SK-N-SH treated with all-trans-retinoic acid at 6 μM for 48 hours (cell line): ENCODE data around the gene SPDYE3.
"Not testable (repeated sequence)": the region's sequence is repeated elsewhere in the genome, so short reads cannot be mapped to it uniquely, and the experiment has no call there.

ENCODE experiments used
- ATAC-seq: fragments of 200-7000 bp; cut with Tn5 transposase; 3 replicates; pipeline ENCODE4 v1.9.1; 2020; ENCODE audit warnings: mild to moderate bottlenecking, moderate library complexity
- ARNTL ChIP-seq: fragments of 450-650 bp; formaldehyde crosslinking; IDR thresholded peaks from 2 replicates; pipeline ENCODE4 v1.5.0; 2020; ENCODE audit warnings: low read depth, mild to moderate bottlenecking, moderate library complexity, borderline replicate concordance
- BACH2 ChIP-seq: fragments of 250-450 bp; sonication (Bioruptor Pico); IDR thresholded peaks from 2 replicates; pipeline ENCODE4 v1.9.0; 2021; ENCODE audit warnings: mild to moderate bottlenecking, borderline replicate concordance
- CSDC2 ChIP-seq: fragments of 250-450 bp; sonication (Bioruptor Pico); IDR thresholded peaks from 2 replicates; pipeline ENCODE4 v1.5.0; 2020; ENCODE audit warnings: mild to moderate bottlenecking, moderate library complexity
- ESRRG ChIP-seq: fragments of 250-450 bp; sonication (Bioruptor Pico); IDR thresholded peaks from 2 replicates; pipeline ENCODE4 v1.6.1; 2021; ENCODE audit warnings: mild to moderate bottlenecking
- OSR1 ChIP-seq: fragments of 250-450 bp; sonication (Bioruptor Pico); IDR thresholded peaks from 2 replicates; pipeline ENCODE4 v1.8.0; 2022; ENCODE audit warnings: moderate library complexity, mild to moderate bottlenecking, inconsistent platforms
- RARB ChIP-seq: fragments of 250-450 bp; sonication (Bioruptor Pico); IDR thresholded peaks from 2 replicates; pipeline ENCODE4 v1.8.0; 2021; ENCODE audit warnings: mild to moderate bottlenecking, moderate library complexity
- SNAI2 ChIP-seq: fragments of 250-450 bp; sonication (Bioruptor Pico); IDR thresholded peaks from 2 replicates; pipeline ENCODE4 v1.5.0; 2020; ENCODE audit warnings: mild to moderate bottlenecking, moderate library complexity
- TCF4 ChIP-seq: fragments of 250-450 bp; sonication (Bioruptor Pico); IDR thresholded peaks from 2 replicates; pipeline ENCODE4 v1.8.0; 2021; ENCODE audit warnings: mild to moderate bottlenecking, moderate library complexity, borderline replicate concordance
- TSHZ2 ChIP-seq: fragments of 250-450 bp; sonication (Bioruptor Pico); IDR thresholded peaks from 2 replicates; pipeline ENCODE4 v1.5.0; 2020; ENCODE audit warnings: mild to moderate bottlenecking, moderate library complexity
- ZNF565 ChIP-seq: fragments of 450-650 bp; formaldehyde crosslinking; conservative IDR thresholded peaks from 2 replicates; pipeline ENCODE4 v1.5.0; 2020; ENCODE audit warnings: low read depth, mild to moderate bottlenecking, moderate library complexity
- ZNF70 ChIP-seq: fragments of 450-650 bp; formaldehyde crosslinking; IDR thresholded peaks from 2 replicates; pipeline ENCODE4 v1.5.0; 2020; ENCODE audit warnings: mild to moderate bottlenecking, moderate library complexity
- ZNF8 ChIP-seq: fragments of 450-650 bp; formaldehyde crosslinking; IDR thresholded peaks from 2 replicates; pipeline ENCODE4 v1.5.0; 2020; ENCODE audit warnings: mild to moderate bottlenecking, moderate library complexity
- TF ChIP-seq, protein P1 (sequence below): fragments of 250-450 bp; sonication (Bioruptor Pico); IDR thresholded peaks from 2 replicates; pipeline ENCODE4 v1.8.0; 2021; ENCODE audit warnings: low read depth, mild to moderate bottlenecking, moderate library complexity, borderline replicate concordance
- TF ChIP-seq, protein P2 (sequence below): fragments of 250-450 bp; sonication (Bioruptor Pico); IDR thresholded peaks from 2 replicates; pipeline ENCODE4 v1.8.0; 2020; ENCODE audit warnings: mild to moderate bottlenecking, moderate library complexity, borderline replicate concordance

The SPDYE3 gene, protein sequence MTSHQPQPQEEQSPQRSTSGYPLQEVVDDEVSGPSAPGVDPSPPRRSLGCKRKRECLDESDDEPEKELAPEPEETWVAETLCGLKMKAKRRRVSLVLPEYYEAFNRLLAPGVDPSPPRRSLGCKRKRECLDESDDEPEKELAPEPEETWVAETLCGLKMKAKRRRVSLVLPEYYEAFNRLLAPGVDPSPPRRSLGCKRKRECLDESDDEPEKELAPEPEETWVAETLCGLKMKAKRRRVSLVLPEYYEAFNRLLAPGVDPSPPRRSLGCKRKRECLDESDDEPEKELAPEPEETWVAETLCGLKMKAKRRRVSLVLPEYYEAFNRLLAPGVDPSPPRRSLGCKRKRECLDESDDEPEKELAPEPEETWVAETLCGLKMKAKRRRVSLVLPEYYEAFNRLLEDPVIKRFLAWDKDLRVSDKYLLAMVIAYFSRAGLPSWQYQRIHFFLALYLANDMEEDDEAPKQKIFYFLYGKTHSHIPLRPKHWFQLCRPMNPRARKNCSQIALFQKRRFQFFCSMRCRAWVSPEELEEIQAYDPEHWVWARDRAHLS

DNA sequence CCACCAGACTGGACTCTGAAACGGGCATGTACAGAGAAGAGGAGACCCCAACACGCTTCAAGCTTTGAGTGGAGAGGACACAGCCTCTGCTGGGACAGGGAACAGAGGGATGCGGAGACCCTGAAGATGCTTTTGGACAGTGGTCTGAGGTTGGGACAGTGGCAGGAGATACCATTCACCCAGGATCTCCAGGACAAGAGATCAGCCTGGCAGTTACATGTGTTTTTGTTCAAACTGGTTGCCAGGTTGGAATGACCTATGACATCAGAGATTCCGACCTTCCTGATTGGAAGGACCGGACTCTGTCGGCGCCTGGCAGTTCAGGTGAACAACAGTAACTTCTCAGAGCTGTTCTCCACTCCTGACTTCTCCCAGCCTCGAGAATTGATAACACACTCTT, at the start of gene SPDYE3:
Gene SPDYE3 (plus strand): TSS at position 301 of the 400 bp plus-strand sequence. CDS start 184 bp downstream, outside the sequence.
- not testable (repeated sequence) for ATAC-seq

GRCh38 chr7:100259984-100260383, 47.5 kb upstream of the SPDYE3 start:
- not testable (repeated sequence) for ATAC-seq

DNA sequence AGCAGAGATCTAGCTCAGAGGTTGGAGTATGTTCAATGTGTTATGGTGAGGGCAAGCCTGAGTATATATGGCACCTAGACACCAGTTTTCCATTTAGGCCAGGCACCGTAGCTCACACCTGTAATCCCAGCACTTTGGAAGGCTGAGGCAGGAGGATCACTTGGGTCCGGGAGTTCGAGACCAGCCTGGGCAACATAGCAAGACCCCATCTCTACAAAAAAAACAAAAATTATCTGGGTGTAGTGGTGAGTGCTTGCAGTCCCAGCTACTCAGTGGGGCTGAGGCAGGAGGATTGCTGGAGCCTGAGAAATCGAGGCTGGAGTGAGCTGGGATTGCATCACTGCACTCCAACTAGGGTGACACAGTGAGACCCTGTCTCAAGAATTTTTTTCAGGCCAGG, 44.6 kb upstream of the SPDYE3 start:
- ATAC-seq, result not testable (repeated sequence)

DNA sequence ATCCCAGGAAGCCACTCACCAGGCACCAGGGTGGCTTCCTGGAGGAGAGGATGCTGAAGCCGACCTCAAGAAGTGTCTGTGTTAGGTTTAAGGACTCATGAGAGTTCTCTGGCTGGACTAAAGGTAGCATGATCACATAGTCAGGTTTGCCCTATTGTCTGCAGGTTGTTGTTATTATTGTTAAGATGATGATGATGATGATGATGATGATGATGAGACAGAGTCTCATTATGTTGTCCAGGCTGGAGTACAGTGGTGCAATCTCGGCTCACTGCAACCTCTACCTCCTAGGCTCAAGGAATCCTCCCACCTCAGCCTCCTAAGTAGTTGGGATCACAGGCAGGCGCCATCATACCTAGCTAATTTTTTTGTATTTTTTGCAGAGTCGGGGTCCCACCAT, 43.3 kb upstream of the SPDYE3 start:
- not testable (repeated sequence) for ATAC-seq

- not testable (repeated sequence) for ATAC-seq
Observed at GRCh38 chr7:100264669-100265165, 42.8 kb upstream of the SPDYE3 start.

GRCh38 chr7:100265851-100266250, 41.7 kb upstream of the SPDYE3 start:
- ATAC-seq, result peak; percentile 7; the same call in 1 of the 3 replicates

DNA sequence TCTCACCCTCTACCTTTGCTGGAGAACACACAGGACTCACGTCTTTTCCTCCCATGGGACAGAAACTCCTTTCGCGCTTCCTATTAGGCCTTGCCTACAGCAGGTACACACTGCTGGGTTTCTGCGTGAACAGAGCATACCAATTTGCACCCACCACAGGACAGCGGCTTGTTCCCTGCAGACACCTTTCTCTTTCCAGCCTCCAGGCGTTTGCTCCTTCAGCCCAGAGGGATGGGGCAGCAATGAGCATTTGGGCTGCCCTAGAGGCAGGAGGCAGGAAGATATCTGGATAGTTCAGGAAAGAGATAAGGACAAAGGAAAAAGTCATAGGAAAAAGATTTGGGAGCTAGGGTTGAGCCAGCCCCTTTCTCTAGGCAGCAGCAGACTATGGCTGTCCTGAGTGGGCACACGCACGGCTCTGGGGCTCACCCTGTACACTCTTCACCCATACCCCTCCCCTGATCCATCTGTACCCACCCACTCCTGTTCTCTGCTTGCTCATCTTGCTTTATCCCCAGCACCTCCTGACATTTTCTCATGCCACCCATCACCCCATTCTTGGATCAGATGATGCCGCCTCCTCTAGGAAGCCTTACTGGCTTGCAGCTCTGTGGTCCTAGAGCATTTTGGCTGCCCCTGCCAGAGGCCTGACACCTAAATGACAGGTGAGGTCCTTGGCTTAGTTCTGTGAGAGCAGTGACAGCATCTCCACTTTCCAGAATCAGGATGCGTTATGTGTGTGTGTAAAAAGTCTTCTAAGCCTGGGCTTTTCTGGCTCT, 40.7 kb upstream of the SPDYE3 start:
- ATAC-seq, result no peak
- TF ChIP-seq ZNF70 (CRISPR knock-in tag) (no peak), RARB (CRISPR knock-in tag) (no peak), ZNF8 (no peak), ZNF565 (CRISPR knock-in tag) (no peak), TSHZ2 (CRISPR knock-in tag) (no peak), TCF4 (CRISPR knock-in tag) (no peak), ESRRG (CRISPR knock-in tag) (no peak), SNAI2 (CRISPR knock-in tag) (no peak)
- TF ChIP-seq, protein P1, sequence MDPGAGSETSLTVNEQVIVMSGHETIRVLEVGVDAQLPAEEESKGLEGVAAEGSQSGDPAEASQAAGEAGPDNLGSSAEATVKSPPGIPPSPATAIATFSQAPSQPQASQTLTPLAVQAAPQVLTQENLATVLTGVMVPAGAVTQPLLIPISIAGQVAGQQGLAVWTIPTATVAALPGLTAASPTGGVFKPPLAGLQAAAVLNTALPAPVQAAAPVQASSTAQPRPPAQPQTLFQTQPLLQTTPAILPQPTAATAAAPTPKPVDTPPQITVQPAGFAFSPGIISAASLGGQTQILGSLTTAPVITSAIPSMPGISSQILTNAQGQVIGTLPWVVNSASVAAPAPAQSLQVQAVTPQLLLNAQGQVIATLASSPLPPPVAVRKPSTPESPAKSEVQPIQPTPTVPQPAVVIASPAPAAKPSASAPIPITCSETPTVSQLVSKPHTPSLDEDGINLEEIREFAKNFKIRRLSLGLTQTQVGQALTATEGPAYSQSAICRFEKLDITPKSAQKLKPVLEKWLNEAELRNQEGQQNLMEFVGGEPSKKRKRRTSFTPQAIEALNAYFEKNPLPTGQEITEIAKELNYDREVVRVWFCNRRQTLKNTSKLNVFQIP, result no peak
- TF ChIP-seq, protein P2, sequence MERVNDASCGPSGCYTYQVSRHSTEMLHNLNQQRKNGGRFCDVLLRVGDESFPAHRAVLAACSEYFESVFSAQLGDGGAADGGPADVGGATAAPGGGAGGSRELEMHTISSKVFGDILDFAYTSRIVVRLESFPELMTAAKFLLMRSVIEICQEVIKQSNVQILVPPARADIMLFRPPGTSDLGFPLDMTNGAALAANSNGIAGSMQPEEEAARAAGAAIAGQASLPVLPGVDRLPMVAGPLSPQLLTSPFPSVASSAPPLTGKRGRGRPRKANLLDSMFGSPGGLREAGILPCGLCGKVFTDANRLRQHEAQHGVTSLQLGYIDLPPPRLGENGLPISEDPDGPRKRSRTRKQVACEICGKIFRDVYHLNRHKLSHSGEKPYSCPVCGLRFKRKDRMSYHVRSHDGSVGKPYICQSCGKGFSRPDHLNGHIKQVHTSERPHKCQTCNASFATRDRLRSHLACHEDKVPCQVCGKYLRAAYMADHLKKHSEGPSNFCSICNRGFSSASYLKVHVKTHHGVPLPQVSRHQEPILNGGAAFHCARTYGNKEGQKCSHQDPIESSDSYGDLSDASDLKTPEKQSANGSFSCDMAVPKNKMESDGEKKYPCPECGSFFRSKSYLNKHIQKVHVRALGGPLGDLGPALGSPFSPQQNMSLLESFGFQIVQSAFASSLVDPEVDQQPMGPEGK (CRISPR knock-in tag), result no peak

GRCh38 chr7:100267648-100268047, 39.9 kb upstream of the SPDYE3 start:
- ATAC-seq, result no peak
- no peak for TF ChIP-seq BACH2 (CRISPR knock-in tag)
- TF ChIP-seq TSHZ2 (CRISPR knock-in tag), result no peak
- no peak for TF ChIP-seq ZNF8
- no peak for TF ChIP-seq CSDC2 (CRISPR knock-in tag)
- TF ChIP-seq, protein P1, result no peak
- no peak for TF ChIP-seq ARNTL (CRISPR knock-in tag)
- TF ChIP-seq ZNF565 (CRISPR knock-in tag), result no peak
- TF ChIP-seq OSR1 (CRISPR knock-in tag), result no peak

- not testable (repeated sequence) for ATAC-seq
Observed at GRCh38 chr7:100268882-100269281, 38.6 kb upstream of the SPDYE3 start.
